ENCODE data around the gene AP1B1.

- no peak for TF ChIP-seq ZFX (IDR thresholded peaks at IDR 0.05)
- TF ChIP-seq, protein P1, sequence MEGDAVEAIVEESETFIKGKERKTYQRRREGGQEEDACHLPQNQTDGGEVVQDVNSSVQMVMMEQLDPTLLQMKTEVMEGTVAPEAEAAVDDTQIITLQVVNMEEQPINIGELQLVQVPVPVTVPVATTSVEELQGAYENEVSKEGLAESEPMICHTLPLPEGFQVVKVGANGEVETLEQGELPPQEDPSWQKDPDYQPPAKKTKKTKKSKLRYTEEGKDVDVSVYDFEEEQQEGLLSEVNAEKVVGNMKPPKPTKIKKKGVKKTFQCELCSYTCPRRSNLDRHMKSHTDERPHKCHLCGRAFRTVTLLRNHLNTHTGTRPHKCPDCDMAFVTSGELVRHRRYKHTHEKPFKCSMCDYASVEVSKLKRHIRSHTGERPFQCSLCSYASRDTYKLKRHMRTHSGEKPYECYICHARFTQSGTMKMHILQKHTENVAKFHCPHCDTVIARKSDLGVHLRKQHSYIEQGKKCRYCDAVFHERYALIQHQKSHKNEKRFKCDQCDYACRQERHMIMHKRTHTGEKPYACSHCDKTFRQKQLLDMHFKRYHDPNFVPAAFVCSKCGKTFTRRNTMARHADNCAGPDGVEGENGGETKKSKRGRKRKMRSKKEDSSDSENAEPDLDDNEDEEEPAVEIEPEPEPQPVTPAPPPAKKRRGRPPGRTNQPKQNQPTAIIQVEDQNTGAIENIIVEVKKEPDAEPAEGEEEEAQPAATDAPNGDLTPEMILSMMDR (conservative IDR thresholded peaks at IDR 0.05), result no peak
Observed at GRCh38 chr22:29334148-29334547, 54.2 kb downstream of the AP1B1 start.
